Femur (tissue), 1 donor: ENCODE measurements around the gene C1QB.
A peak's percentile ranks its signal among the peaks of the same experiment; 100 is the strongest.

ENCODE experiments used
- DNase-seq: peaks from one replicate; pipeline ENCODE4 v3.0.0-alpha.2; 2017

Gene C1QB

GRCh38 chr1:22652881-22653316 lies at the start of gene C1QB:
TSS of gene C1QB (plus strand) at chr1:22653236. CDS start at chr1:22659463, 6,227 bp downstream.
- no peak for DNase-seq

- DNase-seq: no peak
These were observed 46.9 kb upstream of the C1QB start for GRCh38 chr1:22606161-22606560.

GRCh38 chr1:22607154-22607553 lies 45.9 kb upstream of the C1QB start:
- no peak for DNase-seq

GRCh38 chr1:22608361-22608760 lies 44.7 kb upstream of the C1QB start:
- DNase-seq: no peak

GRCh38 chr1:22609291-22609690 lies 43.7 kb upstream of the C1QB start:
- no peak for DNase-seq

- DNase-seq: peak; percentile 73
These were observed 41.5 kb upstream of the C1QB start for GRCh38 chr1:22611530-22611947.

GRCh38 chr1:22612671-22613571 lies 40.1 kb upstream of the C1QB start:
- DNase-seq: no peak

- DNase-seq: no peak
These were observed 39.5 kb upstream of the C1QB start for GRCh38 chr1:22613572-22613918.

GRCh38 chr1:22613951-22614350 lies 39.1 kb upstream of the C1QB start:
- DNase-seq: no peak

GRCh38 chr1:22615886-22616285 lies 37.1 kb upstream of the C1QB start:
- no peak for DNase-seq

- DNase-seq: no peak
These were observed 36.5 kb upstream of the C1QB start for GRCh38 chr1:22616571-22616970.

GRCh38 chr1:22618056-22618455 lies 35.0 kb upstream of the C1QB start:
- DNase-seq: no peak

- no peak for DNase-seq
These were observed 33.8 kb upstream of the C1QB start for GRCh38 chr1:22619252-22619651.

GRCh38 chr1:22619798-22620197 lies 33.2 kb upstream of the C1QB start:
- DNase-seq: no peak

- DNase-seq: no peak
These were observed 31.3 kb upstream of the C1QB start for GRCh38 chr1:22621761-22622160.

GRCh38 chr1:22625262-22625925 lies 27.6 kb upstream of the C1QB start:
- DNase-seq: no peak

- DNase-seq: no peak
These were observed 26.5 kb upstream of the C1QB start for GRCh38 chr1:22626237-22627157.

GRCh38 chr1:22627331-22627730 lies 25.7 kb upstream of the C1QB start:
- no peak for DNase-seq

- DNase-seq: no peak
These were observed 24.2 kb upstream of the C1QB start for GRCh38 chr1:22628698-22629444.

- DNase-seq: no peak
These were observed 23.1 kb upstream of the C1QB start for GRCh38 chr1:22629886-22630285.

GRCh38 chr1:22633697-22634463 lies 19.2 kb upstream of the C1QB start:
- DNase-seq: no peak

- no peak for DNase-seq
These were observed 17.6 kb upstream of the C1QB start for GRCh38 chr1:22635436-22635835.
